Effector CD4-positive, alpha-beta T cell (primary cell): ENCODE results near the gene CHST9.

Experiments
- DNase-seq: peaks from one replicate; pipeline ENCODE4 v3.0.0-alpha.2; 2020

Gene CHST9

DNA sequence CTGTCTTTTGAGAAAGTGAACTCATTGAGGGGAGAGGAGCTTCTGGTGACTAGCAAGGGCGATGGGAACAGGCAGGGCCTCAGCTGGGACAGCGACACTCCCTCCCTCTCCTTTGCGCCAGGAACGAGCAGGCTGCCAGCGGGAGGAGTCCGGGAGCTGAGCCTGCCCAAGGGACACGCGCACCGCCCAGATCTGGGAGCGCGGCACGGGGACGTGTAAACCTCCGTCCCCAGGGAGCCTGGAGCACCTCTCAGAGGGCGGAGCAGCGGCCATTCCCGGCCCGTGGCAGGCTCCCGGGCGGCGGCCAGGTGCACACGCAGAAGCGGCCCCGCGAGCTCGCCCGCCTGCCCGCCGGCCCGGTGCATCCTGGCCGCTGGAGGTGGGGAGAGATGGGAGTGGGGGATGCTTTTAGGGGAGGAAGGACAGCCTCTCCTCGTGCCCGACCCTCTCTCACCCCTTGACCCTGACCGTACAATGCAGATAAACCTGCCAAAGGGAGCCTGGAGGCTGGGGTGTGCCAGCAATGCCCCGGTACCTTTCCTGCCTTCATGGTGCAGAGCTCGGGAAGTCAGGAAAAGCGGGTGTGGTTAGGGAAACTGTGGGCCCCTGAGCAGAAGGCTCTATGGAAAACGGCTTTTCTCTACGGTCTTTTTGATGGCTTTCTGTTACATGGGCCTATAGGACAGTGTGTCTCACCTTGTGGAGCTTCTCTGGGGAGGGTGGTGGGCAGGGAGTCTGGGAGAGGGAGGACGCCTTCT is 321.8 kb downstream of the CHST9 start:
- no peak for DNase-seq

DNA sequence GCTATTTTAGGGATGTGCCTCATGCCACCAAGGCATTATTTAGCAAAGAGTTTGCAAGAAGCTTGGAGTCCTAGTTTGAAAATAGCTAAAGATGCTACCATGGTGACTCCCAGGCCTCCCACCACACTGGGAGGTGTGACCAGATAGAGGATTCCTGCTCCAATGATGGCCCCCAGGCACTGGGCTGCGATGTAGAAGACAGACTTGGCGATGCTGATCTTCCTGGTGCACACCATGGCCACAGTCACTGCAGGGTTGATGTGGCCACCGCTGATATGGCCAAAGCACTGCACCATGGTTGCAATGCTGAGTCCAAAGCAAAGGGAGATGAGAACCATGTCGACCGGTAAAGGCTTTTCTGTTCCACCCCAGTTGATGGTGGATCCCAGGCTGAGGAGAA is 323.0 kb downstream of the CHST9 start:
- no peak for DNase-seq
